ENCODE results near the gene ADAMTS2. TPM values are rescaled to one million over a fixed set of nuclear protein-coding genes. Genes with fewer than 3 reads are reported as not detected.

The ADAMTS2 gene
- total and polyA plus RNA-seq, 2 experiments from 2014 or later, result 1.6 to 8.1 TPM

DNA sequence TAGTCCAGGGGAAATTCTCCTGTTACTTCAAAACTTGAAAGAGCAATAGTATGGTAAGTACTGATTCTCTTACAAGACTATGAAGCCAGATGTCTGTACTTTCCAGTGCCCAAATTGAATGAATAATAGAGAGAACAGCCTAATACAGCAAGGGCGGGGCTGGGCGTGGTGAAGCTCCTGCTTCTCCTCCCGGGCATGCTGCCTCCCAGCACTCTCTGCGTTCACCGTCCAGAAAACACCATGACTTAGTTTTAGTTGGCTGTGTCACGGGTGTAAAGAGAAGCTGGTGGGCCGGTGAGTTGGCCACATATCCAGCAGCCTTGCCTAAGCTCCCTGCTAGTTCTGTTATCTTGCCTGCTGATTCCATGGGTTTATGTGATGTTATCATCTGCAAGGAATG lies 40.7 kb upstream of the ADAMTS2 start:
- no peak overlapping the region for H3K4me3 ChIP-seq
- DNase-seq (ENCODE audit: low spot score) (no peak), ATAC-seq (no peak)
- H2AFZ ChIP-seq, result no peak overlapping the region
- H3K27me3 ChIP-seq (ENCODE audit: insufficient read depth), result no peaks in the 10 kb centered on the region
- no peaks in the 10 kb centered on the region for H3K36me3 ChIP-seq (ENCODE audit: insufficient read depth)
- peaks cover 46% of the 10 kb centered on the region for H3K9me3 Mint-ChIP-seq
- H3K27ac Mint-ChIP-seq, result no peak overlapping the region
- TF ChIP-seq STAT1 (IDR thresholded peaks at IDR 0.05; ENCODE audit: unreplicated experiment) (no peak), EZH2phosphoT487 (IDR thresholded peaks at IDR 0.05; ENCODE audit: unreplicated experiment) (no peak), JUNB (IDR thresholded peaks at IDR 0.05; ENCODE audit: unreplicated experiment) (no peak), CREB1 (CRISPR knock-in tag; IDR thresholded peaks at IDR 0.05; ENCODE audit: low read depth) (no peak), POLR2AphosphoS5 (IDR thresholded peaks at IDR 0.05; ENCODE audit: low read depth) (no peak), ZNF114 (CRISPR knock-in tag; IDR thresholded peaks at IDR 0.05) (no peak), ZNF331 (CRISPR knock-in tag; IDR thresholded peaks at IDR 0.05; ENCODE audit: low read depth) (no peak), EZH2 (IDR thresholded peaks at IDR 0.05; ENCODE audit: low read depth, unreplicated experiment) (no peak), NANOG (IDR thresholded peaks at IDR 0.05; ENCODE audit: borderline replicate concordance) (no peak)
- TF ChIP-seq, protein P1, sequence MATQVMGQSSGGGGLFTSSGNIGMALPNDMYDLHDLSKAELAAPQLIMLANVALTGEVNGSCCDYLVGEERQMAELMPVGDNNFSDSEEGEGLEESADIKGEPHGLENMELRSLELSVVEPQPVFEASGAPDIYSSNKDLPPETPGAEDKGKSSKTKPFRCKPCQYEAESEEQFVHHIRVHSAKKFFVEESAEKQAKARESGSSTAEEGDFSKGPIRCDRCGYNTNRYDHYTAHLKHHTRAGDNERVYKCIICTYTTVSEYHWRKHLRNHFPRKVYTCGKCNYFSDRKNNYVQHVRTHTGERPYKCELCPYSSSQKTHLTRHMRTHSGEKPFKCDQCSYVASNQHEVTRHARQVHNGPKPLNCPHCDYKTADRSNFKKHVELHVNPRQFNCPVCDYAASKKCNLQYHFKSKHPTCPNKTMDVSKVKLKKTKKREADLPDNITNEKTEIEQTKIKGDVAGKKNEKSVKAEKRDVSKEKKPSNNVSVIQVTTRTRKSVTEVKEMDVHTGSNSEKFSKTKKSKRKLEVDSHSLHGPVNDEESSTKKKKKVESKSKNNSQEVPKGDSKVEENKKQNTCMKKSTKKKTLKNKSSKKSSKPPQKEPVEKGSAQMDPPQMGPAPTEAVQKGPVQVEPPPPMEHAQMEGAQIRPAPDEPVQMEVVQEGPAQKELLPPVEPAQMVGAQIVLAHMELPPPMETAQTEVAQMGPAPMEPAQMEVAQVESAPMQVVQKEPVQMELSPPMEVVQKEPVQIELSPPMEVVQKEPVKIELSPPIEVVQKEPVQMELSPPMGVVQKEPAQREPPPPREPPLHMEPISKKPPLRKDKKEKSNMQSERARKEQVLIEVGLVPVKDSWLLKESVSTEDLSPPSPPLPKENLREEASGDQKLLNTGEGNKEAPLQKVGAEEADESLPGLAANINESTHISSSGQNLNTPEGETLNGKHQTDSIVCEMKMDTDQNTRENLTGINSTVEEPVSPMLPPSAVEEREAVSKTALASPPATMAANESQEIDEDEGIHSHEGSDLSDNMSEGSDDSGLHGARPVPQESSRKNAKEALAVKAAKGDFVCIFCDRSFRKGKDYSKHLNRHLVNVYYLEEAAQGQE (IDR thresholded peaks at IDR 0.05; ENCODE audit: unreplicated experiment), result no peak
- TF ChIP-seq, protein P2, sequence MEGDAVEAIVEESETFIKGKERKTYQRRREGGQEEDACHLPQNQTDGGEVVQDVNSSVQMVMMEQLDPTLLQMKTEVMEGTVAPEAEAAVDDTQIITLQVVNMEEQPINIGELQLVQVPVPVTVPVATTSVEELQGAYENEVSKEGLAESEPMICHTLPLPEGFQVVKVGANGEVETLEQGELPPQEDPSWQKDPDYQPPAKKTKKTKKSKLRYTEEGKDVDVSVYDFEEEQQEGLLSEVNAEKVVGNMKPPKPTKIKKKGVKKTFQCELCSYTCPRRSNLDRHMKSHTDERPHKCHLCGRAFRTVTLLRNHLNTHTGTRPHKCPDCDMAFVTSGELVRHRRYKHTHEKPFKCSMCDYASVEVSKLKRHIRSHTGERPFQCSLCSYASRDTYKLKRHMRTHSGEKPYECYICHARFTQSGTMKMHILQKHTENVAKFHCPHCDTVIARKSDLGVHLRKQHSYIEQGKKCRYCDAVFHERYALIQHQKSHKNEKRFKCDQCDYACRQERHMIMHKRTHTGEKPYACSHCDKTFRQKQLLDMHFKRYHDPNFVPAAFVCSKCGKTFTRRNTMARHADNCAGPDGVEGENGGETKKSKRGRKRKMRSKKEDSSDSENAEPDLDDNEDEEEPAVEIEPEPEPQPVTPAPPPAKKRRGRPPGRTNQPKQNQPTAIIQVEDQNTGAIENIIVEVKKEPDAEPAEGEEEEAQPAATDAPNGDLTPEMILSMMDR (conservative IDR thresholded peaks at IDR 0.05; ENCODE audit: low read depth in 2 of 2), result no peak
- TF ChIP-seq, protein P3, sequence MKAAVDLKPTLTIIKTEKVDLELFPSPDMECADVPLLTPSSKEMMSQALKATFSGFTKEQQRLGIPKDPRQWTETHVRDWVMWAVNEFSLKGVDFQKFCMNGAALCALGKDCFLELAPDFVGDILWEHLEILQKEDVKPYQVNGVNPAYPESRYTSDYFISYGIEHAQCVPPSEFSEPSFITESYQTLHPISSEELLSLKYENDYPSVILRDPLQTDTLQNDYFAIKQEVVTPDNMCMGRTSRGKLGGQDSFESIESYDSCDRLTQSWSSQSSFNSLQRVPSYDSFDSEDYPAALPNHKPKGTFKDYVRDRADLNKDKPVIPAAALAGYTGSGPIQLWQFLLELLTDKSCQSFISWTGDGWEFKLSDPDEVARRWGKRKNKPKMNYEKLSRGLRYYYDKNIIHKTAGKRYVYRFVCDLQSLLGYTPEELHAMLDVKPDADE (IDR thresholded peaks at IDR 0.05), result no peak
- TF ChIP-seq, protein P4, sequence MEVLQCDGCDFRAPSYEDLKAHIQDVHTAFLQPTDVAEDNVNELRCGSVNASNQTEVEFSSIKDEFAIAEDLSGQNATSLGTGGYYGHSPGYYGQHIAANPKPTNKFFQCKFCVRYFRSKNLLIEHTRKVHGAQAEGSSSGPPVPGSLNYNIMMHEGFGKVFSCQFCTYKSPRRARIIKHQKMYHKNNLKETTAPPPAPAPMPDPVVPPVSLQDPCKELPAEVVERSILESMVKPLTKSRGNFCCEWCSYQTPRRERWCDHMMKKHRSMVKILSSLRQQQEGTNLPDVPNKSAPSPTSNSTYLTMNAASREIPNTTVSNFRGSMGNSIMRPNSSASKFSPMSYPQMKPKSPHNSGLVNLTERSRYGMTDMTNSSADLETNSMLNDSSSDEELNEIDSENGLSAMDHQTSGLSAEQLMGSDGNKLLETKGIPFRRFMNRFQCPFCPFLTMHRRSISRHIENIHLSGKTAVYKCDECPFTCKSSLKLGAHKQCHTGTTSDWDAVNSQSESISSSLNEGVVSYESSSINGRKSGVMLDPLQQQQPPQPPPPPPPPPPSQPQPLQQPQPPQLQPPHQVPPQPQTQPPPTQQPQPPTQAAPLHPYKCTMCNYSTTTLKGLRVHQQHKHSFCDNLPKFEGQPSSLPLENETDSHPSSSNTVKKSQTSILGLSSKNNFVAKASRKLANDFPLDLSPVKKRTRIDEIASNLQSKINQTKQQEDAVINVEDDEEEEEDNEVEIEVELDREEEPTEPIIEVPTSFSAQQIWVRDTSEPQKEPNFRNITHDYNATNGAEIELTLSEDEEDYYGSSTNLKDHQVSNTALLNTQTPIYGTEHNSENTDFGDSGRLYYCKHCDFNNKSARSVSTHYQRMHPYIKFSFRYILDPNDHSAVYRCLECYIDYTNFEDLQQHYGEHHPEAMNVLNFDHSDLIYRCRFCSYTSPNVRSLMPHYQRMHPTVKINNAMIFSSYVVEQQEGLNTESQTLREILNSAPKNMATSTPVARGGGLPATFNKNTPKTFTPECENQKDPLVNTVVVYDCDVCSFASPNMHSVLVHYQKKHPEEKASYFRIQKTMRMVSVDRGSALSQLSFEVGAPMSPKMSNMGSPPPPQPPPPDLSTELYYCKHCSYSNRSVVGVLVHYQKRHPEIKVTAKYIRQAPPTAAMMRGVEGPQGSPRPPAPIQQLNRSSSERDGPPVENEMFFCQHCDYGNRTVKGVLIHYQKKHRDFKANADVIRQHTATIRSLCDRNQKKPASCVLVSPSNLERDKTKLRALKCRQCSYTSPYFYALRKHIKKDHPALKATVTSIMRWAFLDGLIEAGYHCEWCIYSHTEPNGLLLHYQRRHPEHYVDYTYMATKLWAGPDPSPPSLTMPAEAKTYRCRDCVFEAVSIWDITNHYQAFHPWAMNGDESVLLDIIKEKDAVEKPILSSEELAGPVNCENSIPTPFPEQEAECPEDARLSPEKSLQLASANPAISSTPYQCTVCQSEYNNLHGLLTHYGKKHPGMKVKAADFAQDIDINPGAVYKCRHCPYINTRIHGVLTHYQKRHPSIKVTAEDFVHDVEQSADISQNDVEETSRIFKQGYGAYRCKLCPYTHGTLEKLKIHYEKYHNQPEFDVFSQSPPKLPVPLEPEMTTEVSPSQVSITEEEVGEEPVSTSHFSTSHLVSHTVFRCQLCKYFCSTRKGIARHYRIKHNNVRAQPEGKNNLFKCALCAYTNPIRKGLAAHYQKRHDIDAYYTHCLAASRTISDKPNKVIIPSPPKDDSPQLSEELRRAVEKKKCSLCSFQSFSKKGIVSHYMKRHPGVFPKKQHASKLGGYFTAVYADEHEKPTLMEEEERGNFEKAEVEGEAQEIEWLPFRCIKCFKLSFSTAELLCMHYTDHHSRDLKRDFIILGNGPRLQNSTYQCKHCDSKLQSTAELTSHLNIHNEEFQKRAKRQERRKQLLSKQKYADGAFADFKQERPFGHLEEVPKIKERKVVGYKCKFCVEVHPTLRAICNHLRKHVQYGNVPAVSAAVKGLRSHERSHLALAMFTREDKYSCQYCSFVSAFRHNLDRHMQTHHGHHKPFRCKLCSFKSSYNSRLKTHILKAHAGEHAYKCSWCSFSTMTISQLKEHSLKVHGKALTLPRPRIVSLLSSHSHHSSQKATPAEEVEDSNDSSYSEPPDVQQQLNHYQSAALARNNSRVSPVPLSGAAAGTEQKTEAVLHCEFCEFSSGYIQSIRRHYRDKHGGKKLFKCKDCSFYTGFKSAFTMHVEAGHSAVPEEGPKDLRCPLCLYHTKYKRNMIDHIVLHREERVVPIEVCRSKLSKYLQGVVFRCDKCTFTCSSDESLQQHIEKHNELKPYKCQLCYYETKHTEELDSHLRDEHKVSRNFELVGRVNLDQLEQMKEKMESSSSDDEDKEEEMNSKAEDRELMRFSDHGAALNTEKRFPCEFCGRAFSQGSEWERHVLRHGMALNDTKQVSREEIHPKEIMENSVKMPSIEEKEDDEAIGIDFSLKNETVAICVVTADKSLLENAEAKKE (CRISPR knock-in tag; IDR thresholded peaks at IDR 0.05), result no peak
- H3K27ac ChIP-seq (ENCODE audit: low read depth), result no peak overlapping the region
- H4K20me1 ChIP-seq (replicated peaks; ENCODE audit: insufficient read depth), result no peaks in the 10 kb centered on the region
- H3K4me3 Mint-ChIP-seq, result no peak overlapping the region
- H3F3A ChIP-seq (replicated peaks; ENCODE audit: low read depth), result no peaks in the 10 kb centered on the region
- no peaks in the 10 kb centered on the region for H3K4me1 ChIP-seq (ENCODE audit: insufficient read depth)
- peaks cover 9% of the 10 kb centered on the region for H3K27me3 Mint-ChIP-seq (ENCODE audit: insufficient read depth, low read depth, poor library complexity)
- H3K9me2 ChIP-seq (ENCODE audit: insufficient read depth), result no peaks in the 10 kb centered on the region
- no peaks in the 10 kb centered on the region for H3K4me1 Mint-ChIP-seq
- H3K36me3 Mint-ChIP-seq (ENCODE audit: low read depth), result peaks cover 5% of the 10 kb centered on the region; the same call in 1 of the 3 replicates
- no peak overlapping the region for H3K4me2 ChIP-seq
- H3K79me2 ChIP-seq (replicated peaks; ENCODE audit: insufficient read depth), result no peaks in the 10 kb centered on the region

All from GM23338 (cell line).